MM.1S (cell line): ENCODE data around the gene ENOSF1.

ENCODE experiments used
- CTCF ChIP-seq: fragments of 300-600 bp; sonication (generic); IDR thresholded peaks from 2 replicates; pipeline ENCODE4 v1.5.1; 2016; ENCODE audit warnings: antibody characterized with exemption, low read length, mixed read lengths
- EZH2 ChIP-seq: fragments of 300-600 bp; sonication (generic); optimal IDR thresholded peaks from 2 replicates; pipeline ENCODE3; 2017; ENCODE audit warnings: low read depth, mild to moderate bottlenecking, antibody characterized with exemption, low read length, mixed read lengths
- EZH2phosphoT487 ChIP-seq: fragments of 300-600 bp; sonication (generic); IDR thresholded peaks from 2 replicates; pipeline ENCODE4 v1.6.1; 2018; ENCODE audit warnings: antibody characterized with exemption, low read length

GRCh38 chr18:666628-667027 lies 45.8 kb downstream of the ENOSF1 start:
- no peak for TF ChIP-seq CTCF
- TF ChIP-seq EZH2 = no peak
- TF ChIP-seq EZH2phosphoT487 = no peak
